GM18508 (cell line): ENCODE measurements around the gene UBAC2.
"Not testable (repeated sequence)": the region's sequence is repeated elsewhere in the genome, so short reads cannot be mapped to it uniquely, and the experiment has no call there.

Experiments
- ATAC-seq: cut with Tn5 transposase; IDR thresholded peaks from one replicate; pipeline ENCODE4 v1.9.1; 2021; ENCODE audit warnings: moderate number of reproducible peaks; ENCODE audit not compliant: insufficient read depth, unreplicated experiment

The UBAC2 gene

DNA sequence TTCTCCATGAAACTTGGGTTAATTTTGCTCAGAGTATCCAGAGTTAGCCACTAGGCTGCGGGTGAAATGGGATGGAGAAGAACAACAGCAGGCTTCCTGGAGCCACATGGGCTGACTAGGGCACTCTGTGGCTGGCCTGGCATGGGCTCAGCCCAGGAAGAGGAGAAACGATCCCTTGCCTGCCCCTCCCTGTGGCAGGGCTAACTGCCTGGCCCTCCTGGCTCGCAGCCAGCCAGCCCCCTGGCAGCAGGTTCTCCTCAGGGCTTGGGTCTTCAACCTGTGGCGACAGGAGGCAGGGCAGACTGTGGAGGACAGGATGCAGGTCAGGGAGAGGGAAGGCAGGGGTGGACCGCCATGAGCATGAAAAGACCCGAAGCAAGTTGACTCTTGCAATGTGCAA, 185.3 kb downstream of the UBAC2 start:
- no peak for ATAC-seq

DNA sequence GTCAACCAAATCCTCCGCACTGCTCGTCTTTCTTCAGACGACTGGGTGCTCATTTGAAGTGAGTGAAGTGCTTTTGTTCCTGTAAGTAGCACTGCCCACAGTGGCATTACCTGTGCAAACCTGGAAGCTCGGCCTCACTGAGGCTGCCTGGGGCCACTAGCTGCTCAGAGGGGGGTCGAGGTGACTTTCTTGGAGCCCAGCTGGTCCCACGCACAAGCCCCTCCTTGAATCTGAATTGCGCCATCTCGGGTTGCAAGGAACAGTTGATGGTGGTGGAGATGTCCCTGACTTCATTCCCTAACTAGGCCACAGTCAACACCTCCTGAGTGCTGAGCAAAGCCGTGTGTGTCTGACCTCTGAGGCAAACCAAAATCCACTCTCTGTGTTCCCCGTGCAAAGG, 185.8 kb downstream of the UBAC2 start:
- no peak for ATAC-seq

DNA sequence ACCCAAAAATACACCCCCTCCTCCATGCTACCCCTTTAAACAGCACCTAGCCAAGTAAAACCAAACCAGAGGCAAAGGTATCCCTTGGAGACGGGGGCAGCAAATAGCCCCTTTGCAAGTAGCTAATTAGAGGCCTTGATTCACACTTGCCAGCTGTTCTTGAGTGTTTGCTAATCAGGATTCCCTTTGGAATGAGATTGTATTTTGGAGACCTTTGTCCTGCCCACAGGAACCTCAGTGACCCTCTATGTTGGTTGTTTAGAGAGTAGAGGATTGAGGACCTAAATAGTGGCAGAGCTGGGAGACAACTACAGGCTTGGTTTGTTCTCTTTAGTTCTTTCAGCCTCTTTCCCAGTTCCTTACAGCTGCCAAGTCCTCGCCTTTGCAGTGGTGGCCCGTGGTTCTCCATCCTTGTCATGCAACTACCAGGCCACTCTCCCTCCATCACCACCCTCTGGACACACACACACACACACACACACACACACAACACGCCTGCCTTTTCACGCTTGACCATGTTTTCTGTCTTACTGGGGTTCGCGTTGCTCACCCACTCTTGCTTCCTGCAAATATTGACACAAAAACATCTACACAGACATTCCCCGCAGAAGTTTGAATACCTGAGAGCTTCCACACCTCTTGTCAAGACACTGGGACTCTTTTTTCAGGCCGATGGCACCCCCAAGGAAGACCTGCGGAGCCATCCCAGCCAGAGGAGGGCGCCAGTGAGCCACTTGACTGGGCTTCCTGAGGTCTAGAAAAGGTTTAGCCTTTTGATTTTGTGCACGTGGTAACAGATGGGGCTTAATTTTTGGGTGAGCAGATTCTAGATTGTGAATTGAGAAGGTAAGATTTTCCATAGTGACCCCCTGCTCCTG, 186.5 kb downstream of the UBAC2 start:
- no peak for ATAC-seq

DNA sequence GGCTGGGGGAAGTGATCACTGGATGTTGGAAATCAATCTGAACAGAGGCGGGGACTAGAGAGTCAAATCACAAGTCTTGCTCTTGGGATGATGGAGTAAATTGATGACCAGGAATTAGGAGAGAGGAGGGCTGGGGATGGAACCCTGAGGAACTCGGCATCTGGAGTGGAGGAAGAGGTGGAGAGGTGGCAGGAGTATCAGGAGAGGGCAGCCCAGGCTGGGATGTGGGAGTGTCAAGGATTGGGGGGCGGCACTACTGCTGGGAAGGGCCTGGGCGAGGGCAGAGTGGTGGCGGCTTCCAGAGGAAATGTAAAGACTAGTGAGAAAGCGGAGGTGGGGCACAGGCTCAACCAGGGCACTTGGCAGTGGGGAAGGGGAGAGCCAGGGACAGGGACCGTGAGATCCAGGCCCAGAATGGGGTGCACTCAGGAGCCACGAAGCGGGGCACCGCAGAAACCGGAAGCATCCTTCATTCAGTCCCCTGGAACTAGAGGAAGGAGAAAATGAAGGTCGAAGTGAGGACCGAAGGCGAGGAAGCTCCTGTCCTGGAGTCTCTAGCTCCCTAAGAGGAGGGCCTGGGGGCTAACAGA, 187.8 kb downstream of the UBAC2 start:
- no peak for ATAC-seq

DNA sequence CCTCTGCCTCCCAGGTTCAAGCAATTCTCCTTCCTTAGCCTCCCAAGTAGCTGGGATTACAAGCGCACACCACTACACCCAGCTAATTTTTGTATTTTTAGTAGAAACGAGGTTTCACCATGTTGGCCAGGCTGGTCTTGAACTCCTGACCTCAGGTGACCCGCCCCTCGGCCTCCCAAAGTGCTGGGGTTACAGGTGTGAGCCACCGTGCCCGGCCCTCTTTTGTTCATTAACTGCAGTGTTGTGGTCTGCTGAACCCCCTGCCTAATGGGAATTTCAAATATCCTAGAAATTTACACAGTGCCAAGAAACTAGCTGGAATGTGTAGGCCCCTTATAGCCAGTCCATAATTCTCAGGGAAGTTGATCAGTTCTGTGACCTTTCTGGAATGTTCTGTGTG, 188.4 kb downstream of the UBAC2 start:
- ATAC-seq, result not testable (repeated sequence)

DNA sequence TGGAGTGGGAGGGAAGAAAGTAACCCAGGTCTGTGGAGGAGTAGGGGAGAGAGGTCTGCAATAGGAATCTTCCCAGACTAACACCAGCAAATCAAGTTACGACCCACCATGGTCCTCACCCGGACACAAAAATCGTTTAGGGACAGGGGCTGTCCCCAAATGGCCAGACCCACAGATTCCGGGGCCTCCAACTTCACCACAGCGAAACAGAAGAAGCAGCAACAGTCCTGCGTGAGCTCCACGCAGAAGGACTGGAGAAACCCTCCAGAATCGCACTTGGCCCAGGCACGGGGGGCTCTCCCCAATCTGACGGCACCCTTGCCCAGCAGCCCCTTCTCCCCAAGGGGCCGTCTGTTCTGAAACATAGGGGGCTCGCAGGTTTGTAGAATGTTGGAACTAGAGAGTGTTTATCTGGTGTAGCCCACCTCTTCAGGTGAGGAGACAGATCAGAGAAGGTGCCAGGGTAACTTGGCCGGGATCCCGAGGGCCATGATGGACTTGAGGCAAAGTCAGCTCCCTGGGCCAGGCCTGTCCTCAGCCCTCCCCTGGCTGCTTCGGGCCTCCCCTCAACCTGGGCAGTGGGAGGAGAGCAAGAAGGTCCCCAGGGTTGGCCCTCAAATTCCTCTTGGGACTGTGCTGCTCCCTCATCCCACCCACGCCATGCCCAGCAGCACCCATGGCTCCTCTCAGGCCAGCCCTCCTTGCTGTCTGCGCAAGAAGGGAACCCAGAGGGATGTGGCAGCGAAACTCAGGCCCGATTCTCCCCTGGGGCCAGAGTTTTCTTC, 189.1 kb downstream of the UBAC2 start:
- no peak for ATAC-seq

DNA sequence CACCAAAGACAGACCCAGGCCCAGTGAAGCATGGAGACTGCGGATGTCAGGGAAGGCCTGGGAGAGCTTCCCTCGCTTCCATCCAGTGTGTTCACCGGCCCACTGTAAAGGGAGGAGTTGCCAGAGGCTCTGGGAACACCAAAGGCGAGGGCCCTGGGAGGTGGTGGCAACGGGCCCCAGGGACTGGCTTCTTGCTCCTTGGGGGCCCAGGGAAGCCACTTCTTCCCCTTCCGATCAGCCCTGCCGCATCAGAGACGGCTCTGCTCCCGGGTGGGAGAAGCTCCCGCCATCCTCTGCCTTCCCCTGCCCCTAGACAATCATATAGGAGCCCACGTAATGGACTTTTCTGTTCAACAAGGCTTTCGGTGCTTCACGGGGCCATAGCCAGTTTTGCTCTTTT, 189.9 kb downstream of the UBAC2 start:
- no peak for ATAC-seq

DNA sequence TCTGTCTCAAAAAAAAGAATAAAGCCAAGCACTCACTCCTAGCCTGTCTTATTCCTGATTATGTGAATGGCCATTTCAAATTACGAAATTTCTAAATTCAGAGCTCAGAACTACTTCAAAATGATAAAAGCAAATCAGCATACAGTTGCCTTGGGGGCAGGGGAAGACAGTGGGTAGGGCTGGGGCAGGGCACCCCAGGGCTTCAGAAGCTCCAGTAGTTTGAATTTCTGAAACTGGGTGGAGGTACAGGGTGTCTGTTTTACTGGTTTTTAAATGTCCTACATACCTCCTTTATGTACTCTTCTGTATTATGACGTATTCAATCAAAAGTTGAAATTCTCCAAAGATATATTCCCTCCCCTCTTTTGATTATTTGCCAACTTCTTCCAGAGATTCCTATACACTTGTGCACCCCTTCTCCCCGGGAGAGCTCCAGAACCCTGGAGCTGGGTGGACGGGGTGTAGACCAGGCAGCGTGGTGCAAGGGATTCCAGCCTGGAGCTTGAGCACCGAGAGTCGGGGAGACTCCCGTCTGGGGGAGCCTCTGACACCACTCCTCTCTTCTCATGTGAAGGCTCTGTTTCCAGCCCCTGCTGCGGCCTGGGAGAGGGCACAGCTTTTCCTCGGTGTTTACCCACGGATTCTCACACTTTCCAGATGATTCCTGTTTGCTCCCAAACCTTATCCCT, 191.3 kb downstream of the UBAC2 start:
- ATAC-seq, result no peak

DNA sequence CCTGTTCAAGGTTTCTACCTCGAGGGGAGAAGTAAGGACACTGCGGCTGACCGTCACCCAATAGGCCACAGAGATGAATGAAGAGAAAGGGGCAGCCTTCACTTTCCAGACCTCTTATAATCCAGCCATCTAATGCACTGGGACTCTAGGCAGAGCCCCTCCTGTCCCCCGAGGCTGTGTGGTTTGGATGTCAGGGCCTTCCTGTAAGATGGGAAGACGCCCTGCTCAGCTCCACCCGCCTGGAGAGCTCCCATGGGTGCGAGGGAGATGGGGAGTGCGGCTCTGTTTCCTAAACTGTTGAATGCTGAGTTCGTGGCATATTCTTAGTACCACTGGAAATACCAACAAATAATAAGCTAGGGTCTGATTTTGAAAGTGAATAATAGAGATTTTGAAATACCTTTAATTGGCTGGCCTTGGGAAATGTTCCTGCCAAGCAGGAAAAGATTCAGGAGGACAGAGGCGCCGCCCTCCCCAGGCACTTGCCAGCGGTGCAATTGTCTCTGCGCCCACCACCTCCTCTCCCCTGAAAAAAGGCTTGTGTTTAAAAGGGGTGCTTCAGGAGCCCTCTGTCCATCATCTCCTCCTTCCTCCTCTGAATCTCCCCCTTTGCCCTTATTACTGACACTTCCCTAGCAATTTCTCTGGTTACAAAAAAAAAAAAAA, 191.9 kb downstream of the UBAC2 start:
- no peak for ATAC-seq

DNA sequence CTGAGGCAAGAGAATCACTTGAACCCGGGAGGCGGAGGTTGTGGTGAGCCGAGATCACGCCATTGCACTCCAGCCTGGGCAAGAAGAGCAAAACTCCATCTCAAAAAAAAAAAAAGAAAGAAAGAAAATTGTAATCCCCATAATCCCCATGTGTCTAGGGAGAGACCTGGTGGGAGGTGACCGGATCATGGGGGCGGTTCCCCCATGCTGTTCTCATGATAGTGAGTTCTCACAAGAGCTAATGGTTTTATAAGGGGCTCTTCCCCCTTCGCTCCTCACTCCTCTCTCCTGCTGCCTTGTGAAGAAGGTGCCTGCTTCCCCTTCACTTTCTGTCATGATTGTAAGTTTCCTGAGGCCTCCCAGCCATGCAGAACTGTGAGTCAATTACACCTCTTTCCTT, 192.7 kb downstream of the UBAC2 start:
- ATAC-seq, result not testable (repeated sequence)

DNA sequence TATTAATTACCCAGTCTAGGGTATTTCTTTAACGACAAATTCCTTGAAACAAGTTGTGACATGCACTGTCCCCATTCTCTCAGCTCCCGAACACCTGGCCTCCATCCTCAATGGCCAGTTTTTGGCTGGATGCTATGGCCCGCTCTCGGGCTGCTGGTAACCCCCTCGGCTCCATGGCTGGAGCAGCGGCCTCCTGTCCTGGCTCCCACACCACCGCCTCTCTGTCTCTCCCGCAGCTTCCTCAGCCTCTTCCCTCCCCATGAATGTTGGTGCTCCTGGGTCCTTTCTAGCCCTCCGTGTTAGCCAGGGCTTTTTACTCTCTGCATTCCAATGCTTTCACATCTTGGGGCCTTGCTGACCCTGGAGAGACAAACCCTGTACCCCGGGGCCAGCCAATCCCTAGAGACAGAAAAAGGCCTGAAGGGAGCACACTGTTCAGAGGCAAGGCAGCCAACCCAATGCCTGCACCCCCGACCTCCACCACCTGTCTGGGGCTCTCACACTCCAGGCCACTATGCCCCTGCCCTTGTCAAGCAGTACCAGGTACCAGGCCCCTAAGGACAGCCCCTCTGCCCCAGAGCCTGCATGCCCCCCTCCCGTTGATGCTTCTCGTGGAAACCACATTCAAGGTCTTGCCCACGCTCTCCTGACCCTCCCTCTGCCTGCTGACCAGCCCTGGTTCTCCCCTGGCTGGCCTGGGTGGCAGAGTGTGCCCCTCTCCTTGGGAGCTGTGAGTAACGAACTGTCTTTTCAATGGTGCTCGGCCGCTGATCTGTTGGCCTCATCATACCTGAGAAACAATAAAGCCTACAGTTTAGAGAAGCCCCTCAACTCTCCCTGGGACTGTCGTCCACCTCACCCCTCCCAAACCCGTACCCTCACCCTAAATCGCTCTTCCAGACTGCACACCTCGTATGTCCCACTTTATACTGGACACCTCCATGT, 193.4 kb downstream of the UBAC2 start:
- ATAC-seq, result no peak

DNA sequence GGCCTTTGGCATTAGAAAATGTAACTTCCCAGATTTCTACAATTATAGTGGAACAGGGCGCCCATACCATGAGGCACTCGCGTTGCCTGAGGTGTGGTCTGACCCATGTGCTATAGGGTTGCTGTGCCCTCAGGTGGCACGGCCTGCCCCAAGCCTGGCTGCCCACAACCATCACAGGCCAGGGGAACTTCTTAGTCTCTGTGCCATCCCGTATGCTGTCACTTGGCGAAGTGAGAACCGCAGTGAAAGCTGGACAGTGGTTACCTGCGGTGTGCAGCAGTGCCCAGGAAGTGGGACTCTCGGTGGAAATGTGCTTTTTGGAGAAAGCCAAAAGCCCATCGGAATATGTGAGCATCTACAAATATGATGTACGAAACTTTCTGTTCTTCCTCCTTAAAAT, 194.8 kb downstream of the UBAC2 start:
- ATAC-seq, result no peak

DNA sequence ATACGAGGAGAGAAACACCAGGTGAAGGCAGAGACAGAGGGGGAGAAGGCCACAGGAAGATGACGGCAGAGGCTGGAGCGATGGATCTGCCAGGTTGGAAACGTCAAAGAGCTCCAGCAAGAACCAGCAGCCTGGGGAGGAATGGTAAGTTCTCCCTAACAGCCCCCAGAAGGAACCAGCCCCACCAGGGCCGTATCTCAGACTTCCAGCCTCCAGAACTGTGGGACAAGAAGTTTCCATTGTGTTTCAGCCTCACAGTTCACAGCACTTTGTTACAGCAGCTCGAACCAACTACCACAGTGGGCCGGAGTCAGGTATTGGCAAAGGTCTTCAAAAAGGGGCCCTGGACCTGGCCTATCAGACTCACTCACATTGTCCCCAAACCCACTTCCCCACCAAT, 195.8 kb downstream of the UBAC2 start:
- no peak for ATAC-seq

DNA sequence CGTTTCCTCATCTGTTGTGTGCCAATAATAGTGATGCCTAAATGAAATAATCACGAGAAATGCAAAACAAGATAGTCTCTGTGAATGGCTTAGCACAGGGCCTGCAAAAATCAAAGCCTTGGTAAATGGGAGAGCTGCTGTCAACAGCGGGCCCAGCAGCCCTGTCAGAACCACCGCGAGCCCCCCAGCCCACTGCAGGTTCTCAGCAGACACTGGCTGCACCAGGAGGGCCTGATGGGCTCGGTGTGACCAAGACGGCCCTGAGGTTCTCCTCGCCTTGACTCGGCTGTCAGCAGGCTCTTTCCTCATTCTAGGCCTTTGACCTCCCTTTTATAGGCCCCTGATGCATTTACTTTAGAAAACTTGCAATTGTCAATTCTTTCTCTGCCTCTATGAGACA, 197.4 kb downstream of the UBAC2 start:
- no peak for ATAC-seq

DNA sequence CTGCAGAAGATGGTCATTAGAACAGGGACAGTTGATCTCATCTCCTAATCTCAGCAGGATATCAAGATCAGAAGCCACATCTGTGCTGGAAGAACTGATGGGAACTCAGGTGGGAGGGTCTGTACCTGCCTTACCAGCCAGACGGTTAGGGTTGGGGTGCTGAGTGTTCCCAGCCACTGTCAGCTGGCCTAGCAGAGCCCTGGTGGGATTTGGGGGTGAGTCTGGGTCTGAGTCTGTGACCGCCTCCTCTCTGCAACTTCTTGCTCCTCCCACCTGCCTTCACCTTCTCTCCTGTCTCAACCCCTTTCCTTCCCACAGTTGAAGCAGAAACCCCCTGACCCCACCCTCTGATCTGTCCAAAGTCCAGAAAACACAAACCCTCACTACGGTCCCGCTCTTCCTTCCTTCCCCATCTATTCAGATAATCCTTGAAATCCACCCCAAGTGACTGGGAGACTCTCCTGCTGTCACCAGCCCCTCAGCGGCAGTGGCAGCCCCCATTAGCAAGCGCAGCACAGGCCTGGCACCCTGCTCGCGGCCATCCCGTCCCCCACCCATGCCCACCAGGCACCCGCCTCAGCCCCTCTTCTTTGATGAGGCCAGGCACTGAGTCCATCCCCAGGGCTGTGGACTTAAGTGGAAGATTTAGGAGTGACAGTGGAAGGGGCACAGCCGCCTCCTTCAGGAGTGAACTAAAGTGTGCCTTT, 198.4 kb downstream of the UBAC2 start:
- ATAC-seq, result no peak

DNA sequence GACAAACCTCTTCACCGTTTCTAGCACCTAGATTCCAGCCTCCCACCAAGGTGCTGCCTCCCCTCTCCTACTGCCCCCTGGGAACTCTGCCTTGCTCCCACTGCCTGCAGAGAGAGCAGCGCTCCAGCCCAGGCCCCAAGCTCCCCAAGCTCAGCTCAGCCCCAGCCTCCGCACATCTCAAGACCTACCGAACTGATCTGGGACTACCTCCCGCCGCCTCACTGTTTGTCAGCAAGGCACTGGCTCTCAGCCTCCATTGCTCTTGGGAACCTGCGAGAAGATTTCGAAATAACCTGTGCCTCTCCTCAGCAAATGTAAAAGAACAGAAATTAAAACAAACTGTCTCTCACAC, 198.9 kb downstream of the UBAC2 start:
- ATAC-seq, result no peak

DNA sequence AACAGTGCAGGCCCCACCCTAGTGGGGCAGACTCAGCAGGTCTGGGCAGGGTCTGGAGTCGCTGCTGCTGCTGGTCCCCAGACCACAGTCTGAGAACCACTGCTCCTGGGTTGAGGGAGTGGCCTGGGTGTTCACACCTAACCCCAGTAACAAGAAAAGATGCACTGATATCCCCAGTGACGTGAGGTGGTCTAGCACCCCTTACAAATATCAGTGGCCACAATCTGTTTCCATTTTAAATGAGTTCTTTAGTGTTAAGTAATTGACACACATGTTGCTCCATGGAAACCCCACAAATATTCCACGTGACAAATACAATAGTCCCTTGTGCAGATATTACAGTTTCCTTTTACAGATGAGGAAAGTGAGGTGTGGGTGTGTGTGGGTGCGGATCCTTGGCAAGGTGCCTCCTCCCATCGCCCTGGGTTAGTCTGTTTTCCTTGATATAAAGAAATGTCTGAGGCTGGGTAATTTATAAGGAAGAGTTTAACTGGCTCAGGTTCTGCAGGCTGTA, 202.9 kb downstream of the UBAC2 start:
- no peak for ATAC-seq

DNA sequence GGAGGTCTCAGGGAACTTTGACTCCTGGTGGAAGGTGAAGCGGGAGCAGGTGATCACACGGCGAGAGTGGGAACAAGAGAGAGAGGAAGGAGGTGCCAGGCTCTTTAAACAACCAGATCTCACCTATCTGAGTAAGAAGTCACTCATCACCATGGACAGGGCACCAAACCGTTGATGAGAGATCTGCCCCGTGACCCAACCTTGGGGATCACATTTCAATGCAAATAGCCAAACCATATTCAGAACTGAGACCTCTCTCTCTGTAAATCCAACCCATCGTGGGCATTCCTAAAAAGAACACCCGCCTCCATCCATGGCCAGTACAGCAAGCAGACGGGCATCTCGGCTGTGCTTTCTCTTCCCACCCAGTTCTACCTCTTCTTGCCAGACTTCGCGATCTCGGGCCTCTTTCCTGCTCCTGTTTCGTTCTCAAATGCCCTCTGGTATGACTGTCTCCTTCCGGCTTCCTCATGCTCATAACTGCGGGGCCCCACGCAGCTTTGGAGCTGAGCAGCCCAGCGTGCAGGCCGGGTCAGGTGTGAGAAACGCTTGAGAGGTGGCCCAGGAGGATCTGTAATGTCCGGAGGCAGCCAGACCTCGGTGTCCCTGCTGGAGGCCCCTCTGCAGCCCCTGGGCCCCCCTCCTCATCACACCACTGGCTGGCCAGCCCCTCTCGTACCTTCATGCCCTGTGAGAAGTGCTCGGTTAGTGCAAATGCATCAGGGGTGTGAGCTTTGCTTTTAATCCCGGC, 203.5 kb downstream of the UBAC2 start:
- ATAC-seq, result no peak
